Esophagus squamous epithelium (tissue), 5 donors: ENCODE measurements around the gene P4HA3. TPM values are rescaled to one million over a fixed set of nuclear protein-coding genes. Genes with fewer than 3 reads are reported as not detected.

Experiments
- DNase-seq: peaks from one replicate; lab custom pipeline; 2025; lab: John Stamatoyannopoulos, UW
- H3K27ac ChIP-seq, 4 donors: fragments of 200-600 bp; sonication (generic); one replicate each; pipeline ENCODE4 v1.5.1; 2016 to 2019; ENCODE audit warnings: mild to moderate bottlenecking in 1 of 4
- H3K27me3 ChIP-seq, 4 donors: fragments of 200-600 bp; sonication (generic); 1 replicate in 3 of 4; 2 replicates in 1 of 4; pipeline versions ENCODE4 v1.5.1 to v1.6.0; 2017 to 2021; ENCODE audit warnings: antibody characterized with exemption in 1 of 4
- H3K36me3 ChIP-seq, 3 donors: fragments of 200-600 bp; sonication (generic); one replicate each; pipeline ENCODE4 v1.5.1; 2016 to 2019
- H3K4me1 ChIP-seq, 3 donors: fragments of 200-600 bp; sonication (generic); one replicate each; pipeline ENCODE4 v1.5.1; 2017 to 2019
- H3K4me3 ChIP-seq, 4 donors: fragments of 200-600 bp; sonication (generic); 1 replicate in 3 of 4; 2 replicates in 1 of 4; pipeline ENCODE4 v1.5.1; 2016 to 2019; ENCODE audit warnings: mild to moderate bottlenecking in 2 of 4, moderate library complexity in 1 of 4
- H3K9me3 ChIP-seq, 3 donors: fragments of 200-600 bp; sonication (generic); one replicate each; pipeline ENCODE4 v1.5.1; 2016 to 2019
- POLR2A ChIP-seq, 4 donors: fragments of 450-650 bp; IDR thresholded peaks; one replicate each; pipeline ENCODE4 v1.6.1; 2017; ENCODE audit warnings: antibody characterized with exemption in 4 of 4, mild to moderate bottlenecking in 4 of 4, moderate library complexity in 3 of 4
- WGBS, 2 donors: methylation state at CpG; one replicate each; pipeline ENCODE4 v1.1.5; 2018; 5-methylcytosine and 5-hydroxymethylcytosine counted together
- intact Hi-C: fragments of 100-400 bp; cut with DNase I; formaldehyde crosslinking; loops from one replicate; pipeline ENCODE4 v1.15.0; 2022
- total RNA-seq, 4 donors: library from RNA; depleted of rRNA; stranded (reverse); fragments of >200 nt; gene quantifications; one replicate each; pipeline ENCODE4 v1.1.0, GENCODE V29; 2016
- TF ChIP-seq, protein P1 (sequence below), 6 experiments: fragments of 450-650 bp in 4 of 6; fragments of 200-600 bp in 2 of 6; sonication (generic) in 2 of 6; IDR thresholded peaks; one replicate each; pipeline ENCODE4 v1.5.1; 2016 to 2019; ENCODE audit warnings: antibody characterized with exemption in 6 of 6, mild to moderate bottlenecking in 4 of 6, moderate library complexity in 4 of 6
- donor health status: DM: yes; HTN: yes; CAD: no.

P4HA3 gene
- total RNA-seq, 4 donors from 2014 or later, result 0.19 TPM; not detected in 3

DNA sequence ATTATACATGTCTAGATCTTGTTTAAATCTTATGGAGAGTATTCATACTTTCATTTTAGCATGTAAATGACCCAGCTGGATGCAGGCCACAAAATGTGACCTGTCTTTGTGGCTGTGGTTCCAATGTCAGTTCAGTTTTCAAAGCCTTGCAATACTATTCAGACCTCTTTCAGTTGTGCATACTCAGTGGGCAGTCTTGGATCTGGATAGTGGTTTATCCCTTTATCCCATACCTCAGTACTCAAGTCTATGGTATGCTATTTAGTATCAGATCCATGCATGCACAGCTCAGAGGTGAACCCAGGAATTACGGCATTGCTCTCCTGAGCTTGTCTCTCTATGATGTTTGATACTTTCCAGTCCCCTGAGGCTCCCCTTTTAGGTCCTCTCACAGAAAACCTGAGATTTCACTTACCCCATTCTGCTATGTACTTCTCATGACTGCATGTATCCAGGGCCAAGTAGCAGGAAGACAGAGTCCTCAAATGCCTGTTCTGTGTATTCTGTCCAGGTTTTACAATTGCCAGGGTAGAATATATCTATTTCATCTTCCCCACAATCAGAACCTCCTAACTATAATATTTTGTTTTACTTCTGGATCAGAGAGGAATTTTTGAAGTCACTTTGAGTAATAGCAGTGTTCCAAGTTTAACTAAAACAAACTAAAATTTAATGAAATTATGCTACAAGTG lies 6.9 kb upstream of the P4HA3 start:
- no peaks in the 10 kb centered on the region for H3K36me3 ChIP-seq
- H3K27ac ChIP-seq, result peak overlapping the region in 1 of 4 donors; percentile 40
- peaks cover 0 to 38% (median 8%) of the 10 kb centered on the region in 3 donors for H3K4me1 ChIP-seq
- no peak for DNase-seq
- H3K27me3 ChIP-seq, result peaks cover 0 to 10% (median 0%) of the 10 kb centered on the region in 4 donors
- H3K9me3 ChIP-seq, result peaks cover 0 to 20% (median 0%) of the 10 kb centered on the region in 3 donors
- TF ChIP-seq, protein P1, sequence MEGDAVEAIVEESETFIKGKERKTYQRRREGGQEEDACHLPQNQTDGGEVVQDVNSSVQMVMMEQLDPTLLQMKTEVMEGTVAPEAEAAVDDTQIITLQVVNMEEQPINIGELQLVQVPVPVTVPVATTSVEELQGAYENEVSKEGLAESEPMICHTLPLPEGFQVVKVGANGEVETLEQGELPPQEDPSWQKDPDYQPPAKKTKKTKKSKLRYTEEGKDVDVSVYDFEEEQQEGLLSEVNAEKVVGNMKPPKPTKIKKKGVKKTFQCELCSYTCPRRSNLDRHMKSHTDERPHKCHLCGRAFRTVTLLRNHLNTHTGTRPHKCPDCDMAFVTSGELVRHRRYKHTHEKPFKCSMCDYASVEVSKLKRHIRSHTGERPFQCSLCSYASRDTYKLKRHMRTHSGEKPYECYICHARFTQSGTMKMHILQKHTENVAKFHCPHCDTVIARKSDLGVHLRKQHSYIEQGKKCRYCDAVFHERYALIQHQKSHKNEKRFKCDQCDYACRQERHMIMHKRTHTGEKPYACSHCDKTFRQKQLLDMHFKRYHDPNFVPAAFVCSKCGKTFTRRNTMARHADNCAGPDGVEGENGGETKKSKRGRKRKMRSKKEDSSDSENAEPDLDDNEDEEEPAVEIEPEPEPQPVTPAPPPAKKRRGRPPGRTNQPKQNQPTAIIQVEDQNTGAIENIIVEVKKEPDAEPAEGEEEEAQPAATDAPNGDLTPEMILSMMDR (IDR thresholded peaks at IDR 0.05), result no peak
- TF ChIP-seq POLR2A (IDR thresholded peaks at IDR 0.05), result no peak
- H3K4me3 ChIP-seq, result no peak overlapping the region
- intact Hi-C loops, result no loop called here
- 85 to 92% methylated on average over 1 of the region's 1 CpG for WGBS, 2 donors

DNA sequence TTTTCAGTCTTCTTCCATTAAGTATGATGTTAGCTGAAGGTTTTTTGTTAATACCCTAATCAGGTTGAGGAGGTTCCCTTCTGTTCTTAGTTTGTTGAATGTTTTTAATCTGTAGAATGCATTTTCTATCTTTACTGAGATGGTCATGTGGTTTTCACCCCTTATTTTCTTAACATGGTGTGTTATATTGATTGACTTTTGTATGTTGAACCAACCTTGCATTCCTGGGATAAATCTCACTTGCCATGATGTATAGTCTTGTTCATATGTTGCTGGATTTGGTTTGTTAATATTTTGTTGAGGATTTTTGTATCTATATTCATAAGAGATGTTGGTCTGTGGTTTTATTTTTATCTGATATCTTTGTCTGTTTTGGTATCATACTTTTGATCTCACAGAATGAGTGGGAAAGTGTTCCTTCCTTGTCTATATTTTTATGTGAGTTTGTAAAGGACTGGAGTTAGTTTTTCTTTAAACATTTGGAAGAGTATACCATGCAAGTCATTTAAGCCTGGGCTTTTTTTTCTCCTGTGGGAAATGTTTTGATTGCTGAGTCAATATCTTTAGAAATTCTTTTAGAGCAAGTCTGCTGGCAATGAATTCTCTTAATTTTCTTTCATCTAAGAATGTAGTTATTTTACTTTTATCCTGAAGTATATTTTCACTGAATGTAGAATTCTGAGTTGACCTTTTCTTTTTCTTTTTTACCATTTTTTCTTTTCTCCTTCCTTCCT lies 5.5 kb upstream of the P4HA3 start:
- intact Hi-C loops, result no loop called here
- Histone ChIP-seq H3K4me1 (peaks cover 0 to 27% (median 8%) of the 10 kb centered on the region in 3 donors), H3K4me3 (no peak overlapping the region), H3K36me3 (no peaks in the 10 kb centered on the region), H3K27ac (no peak overlapping the region), H3K9me3 (peaks cover 0 to 20% (median 0%) of the 10 kb centered on the region in 3 donors), H3K27me3 (peaks cover 0 to 11% (median 0%) of the 10 kb centered on the region in 4 donors)
- DNase-seq, result no peak
- TF ChIP-seq, protein P1 (IDR thresholded peaks at IDR 0.05), result no peak
- no peak for TF ChIP-seq POLR2A (IDR thresholded peaks at IDR 0.05)

DNA sequence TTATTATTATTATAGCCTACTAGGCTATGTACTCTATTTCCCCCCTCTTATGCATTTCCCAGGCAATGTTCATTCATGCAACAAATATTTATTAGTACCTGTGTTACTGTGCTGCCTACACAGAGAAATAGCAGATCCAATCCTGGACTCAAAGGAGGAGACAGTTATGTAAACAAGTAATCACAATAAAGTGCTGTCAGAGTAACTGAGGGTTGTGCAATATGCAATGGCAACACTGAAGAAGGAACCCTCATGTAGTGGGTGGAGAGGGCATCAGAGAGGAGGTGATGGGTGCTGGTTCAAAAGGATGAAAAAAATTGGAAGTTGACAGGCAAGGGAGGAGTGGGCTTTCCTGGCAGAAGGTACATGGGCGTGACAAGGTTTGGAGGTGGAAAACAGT lies 886 bp upstream of the P4HA3 start:
- no peak for TF ChIP-seq POLR2A (IDR thresholded peaks at IDR 0.05)
- TF ChIP-seq, protein P1 (IDR thresholded peaks at IDR 0.05), result no peak
- Histone ChIP-seq H3K27me3 (peaks cover 0 to 38% (median 0%) of the 10 kb centered on the region in 4 donors), H3K27ac (no peak overlapping the region), H3K4me1 (peaks cover 0 to 13% (median 0%) of the 10 kb centered on the region in 3 donors), H3K36me3 (no peaks in the 10 kb centered on the region), H3K9me3 (peaks cover 0 to 17% (median 0%) of the 10 kb centered on the region in 3 donors), H3K4me3 (no peak overlapping the region)
- WGBS, 2 donors, result 92 to 94% methylated on average over 1 of the region's 1 CpG
- no peak for DNase-seq
- intact Hi-C loops, result no loop called here

DNA sequence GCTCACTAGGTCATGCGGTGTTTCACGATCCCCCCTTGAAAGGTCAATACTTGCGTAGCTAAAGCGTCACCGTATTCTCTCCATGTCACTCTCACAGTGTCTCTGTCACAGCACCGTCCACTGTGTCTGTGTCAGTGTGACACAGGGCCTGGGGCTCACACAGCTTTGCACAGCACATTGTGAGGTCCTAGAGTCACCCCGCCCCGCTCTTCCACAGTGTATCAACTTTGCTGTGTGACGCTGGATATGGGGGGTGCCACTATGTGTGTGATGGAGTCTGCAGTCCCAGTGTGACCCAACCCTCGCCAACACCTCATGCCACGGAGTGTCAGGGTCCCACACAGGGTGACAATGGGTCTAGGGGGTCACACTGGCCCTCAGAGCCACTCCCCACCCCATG lies 583 bp downstream of the P4HA3 start:
- Histone ChIP-seq H3K4me1 (peaks cover 0 to 13% (median 0%) of the 10 kb centered on the region in 3 donors), H3K4me3 (peak overlapping the region; percentile 9 to 74 (median 41)), H3K36me3 (no peaks in the 10 kb centered on the region), H3K9me3 (peaks cover 0 to 2% (median 0%) of the 10 kb centered on the region in 3 donors), H3K27ac (no peak overlapping the region), H3K27me3 (peaks cover 0 to 53% (median 0%) of the 10 kb centered on the region in 4 donors)
- 74 to 92% methylated on average over 5 to 10 of the region's 11 CpGs for WGBS, 2 donors
- TF ChIP-seq POLR2A (IDR thresholded peaks at IDR 0.05), result no peak
- TF ChIP-seq, protein P1 (IDR thresholded peaks at IDR 0.05), result no peak
- intact Hi-C loops, result no loop called here
- DNase-seq, result no peak

DNA sequence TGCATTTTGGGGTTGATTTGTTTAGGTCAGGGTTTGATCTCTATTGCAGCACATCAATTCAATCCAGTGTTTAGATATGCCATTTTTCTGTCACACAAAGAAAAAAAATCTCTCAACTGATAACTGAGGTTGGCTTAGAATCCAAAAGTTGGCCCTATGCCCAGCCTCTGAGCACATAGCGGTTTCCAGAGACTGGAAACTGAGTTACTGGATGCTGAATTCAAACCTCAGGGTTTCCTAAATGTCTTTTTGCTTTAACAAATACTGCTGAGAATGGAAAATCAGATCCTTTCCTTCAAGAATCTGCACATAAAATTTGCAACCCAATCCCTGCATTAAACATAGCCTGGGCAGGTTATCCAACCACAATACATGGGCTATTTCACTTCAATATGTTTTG lies 4.0 kb downstream of the P4HA3 start:
- intact Hi-C loops, result no loop called here
- peaks cover 0 to 52% (median 0%) of the 10 kb centered on the region in 4 donors for H3K27me3 ChIP-seq

More for the DNA sequence above, 4.0 kb downstream of the P4HA3 start:
- DNase-seq, result no peak
- TF ChIP-seq POLR2A (IDR thresholded peaks at IDR 0.05), result no peak
- TF ChIP-seq, protein P1 (IDR thresholded peaks at IDR 0.05), result no peak
- Histone ChIP-seq H3K27ac (no peak overlapping the region), H3K36me3 (no peaks in the 10 kb centered on the region), H3K4me1 (peaks cover 0 to 13% (median 0%) of the 10 kb centered on the region in 3 donors), H3K4me3 (no peak overlapping the region), H3K9me3 (no peaks in the 10 kb centered on the region)
- whole genome bisulfite sequencing, 2 donors, result 27 to 44% methylated on average over 1 of the region's 1 CpG
